B cell (primary cell): ENCODE results near the gene CCDC116. TPM values are rescaled to one million over a fixed set of nuclear protein-coding genes. Genes with fewer than 3 reads are reported as not detected.

Source experiments
- ATAC-seq: fragments of 200-7000 bp; cut with Tn5 transposase; one replicate; pipeline ENCODE4 v1.10.0; 2021; ENCODE audit warnings: low read depth, mild to moderate bottlenecking, moderate number of reproducible peaks, moderate library complexity
- CTCF ChIA-PET: fragments of 350-600 bp; sonication (Branson Sonifier 250); formaldehyde crosslinking; loops from one replicate; lab custom pipeline; 2021; ENCODE audit warnings: antibody characterized with exemption, inconsistent platforms; lab: Charles Lee
- POLR2A ChIA-PET: fragments of 350-600 bp; sonication (Branson Sonifier 250); formaldehyde crosslinking; loops from one replicate; lab custom pipeline; 2021; ENCODE audit warnings: antibody characterized with exemption; lab: Charles Lee
- DNase-seq: peaks from one replicate; pipeline ENCODE4 v3.0.0; 2013
- H2AFZ ChIP-seq: 2 replicates; pipeline ENCODE4 v1.6.1; 2012; ENCODE audit warnings: mild to moderate bottlenecking, low read depth, low read length; ENCODE audit not compliant: insufficient read depth, poor library complexity, severe bottlenecking
- H3K27ac ChIP-seq, 2 donors: 1 replicate in 1 of 2; 2 replicates in 1 of 2; pipeline ENCODE4 v1.5.1; 2012 to 2013; ENCODE audit warnings: low read length in 2 of 2, mild to moderate bottlenecking in 2 of 2, moderate library complexity in 1 of 2
- H3K27me3 ChIP-seq, 4 experiments: fragments of 200-600 bp in 1 of 4; sonication (generic) in 1 of 4; replicated peaks in 1 of 4; 1 replicate in 2 of 4; 2 replicates in 2 of 4; pipeline versions ENCODE4 v1.6.1 to v1.7.0; 2013 to 2016; ENCODE audit warnings: low read length in 3 of 4, mild to moderate bottlenecking in 2 of 4, mixed read lengths in 1 of 4, moderate library complexity in 1 of 4; ENCODE audit not compliant: insufficient read depth in 4 of 4, control insufficient read depth in 3 of 4; ENCODE audit errors: control extremely low read depth in 1 of 4
- H3K36me3 ChIP-seq, 2 experiments: replicated peaks in 1 of 2; 1 replicate in 1 of 2; 2 replicates in 1 of 2; pipeline versions ENCODE4 v1.6.1 to v1.7.1; 2013; ENCODE audit warnings: low read length in 1 of 2; ENCODE audit not compliant: insufficient read depth in 2 of 2, control insufficient read depth in 1 of 2; ENCODE audit errors: control extremely low read depth in 1 of 2, extremely low read depth in 1 of 2
- H3K4me1 ChIP-seq, 2 donors: fragments of 200-600 bp in 1 of 2; sonication (generic) in 1 of 2; 1 replicate in 1 of 2; 2 replicates in 1 of 2; pipeline versions ENCODE4 v1.5.1 to v1.6.1; 2013 to 2017; ENCODE audit warnings: low read length in 2 of 2; ENCODE audit not compliant: control insufficient read depth in 2 of 2, insufficient read depth in 2 of 2
- H3K4me2 ChIP-seq: replicated peaks from 2 replicates; pipeline ENCODE3; 2012; ENCODE audit warnings: mild to moderate bottlenecking, low read depth, low read length; ENCODE audit not compliant: poor library complexity, severe bottlenecking
- H3K4me3 ChIP-seq, 5 experiments: fragments of 200-600 bp in 1 of 5; sonication (generic) in 1 of 5; 1 replicate in 3 of 5; 2 replicates in 2 of 5; pipeline versions ENCODE4 v1.5.1 to v1.7.0; 2011 to 2016; ENCODE audit warnings: low read length in 4 of 5, mild to moderate bottlenecking in 4 of 5, low read depth in 2 of 5, control low read depth in 1 of 5, moderate library complexity in 1 of 5; ENCODE audit not compliant: insufficient read depth in 1 of 5; ENCODE audit errors: control extremely low read depth in 1 of 5, extremely low read depth in 1 of 5
- H3K79me2 ChIP-seq: fragments of 200-600 bp; sonication (generic); one replicate; pipeline ENCODE4 v1.6.0; 2016; ENCODE audit warnings: low read length; ENCODE audit not compliant: control insufficient read depth, insufficient read depth
- H3K9ac ChIP-seq: fragments of 200-600 bp; sonication (generic); 2 replicates; pipeline ENCODE4 v1.6.1; 2017; ENCODE audit warnings: mild to moderate bottlenecking, low read length, moderate library complexity
- H3K9me3 ChIP-seq, 3 donors: one replicate each; pipeline versions ENCODE4 v1.6.1 to v1.7.1; 2013; ENCODE audit warnings: low read length in 2 of 3; ENCODE audit not compliant: control insufficient read depth in 2 of 3, insufficient read depth in 1 of 3; ENCODE audit errors: control extremely low read depth in 1 of 3
- H4K20me1 ChIP-seq: 2 replicates; pipeline ENCODE4 v1.6.0; 2012; ENCODE audit warnings: mild to moderate bottlenecking, low read length; ENCODE audit not compliant: insufficient read depth, control insufficient read depth, poor library complexity, severe bottlenecking
- H3K27ac Mint-ChIP-seq: one replicate; pipeline ENCODE4 v1.8.0; 2021; ENCODE audit warnings: mixed read lengths
- H3K27me3 Mint-ChIP-seq: one replicate; pipeline ENCODE4 v1.8.0; 2021; ENCODE audit warnings: mixed read lengths
- H3K4me1 Mint-ChIP-seq: one replicate; pipeline ENCODE4 v1.8.0; 2021; ENCODE audit warnings: mixed read lengths
- H3K4me3 Mint-ChIP-seq: one replicate; pipeline ENCODE4 v1.8.0; 2021; ENCODE audit warnings: mixed read lengths
- H3K9me3 Mint-ChIP-seq: one replicate; pipeline ENCODE4 v1.8.0; 2022; ENCODE audit warnings: mixed read lengths; ENCODE audit not compliant: insufficient read depth
- CTCF ChIP-seq: fragments of 200-600 bp; IDR thresholded peaks from one replicate; pipeline ENCODE4 v1.8.0; 2022; ENCODE audit warnings: antibody characterized with exemption, mild to moderate bottlenecking
- EZH2 ChIP-seq: IDR thresholded peaks from 2 replicates; pipeline ENCODE4 v1.6.1; 2012; ENCODE audit warnings: borderline replicate concordance, low read depth, mild to moderate bottlenecking, moderate library complexity, low read length; ENCODE audit not compliant: insufficient read depth, poor library complexity, severe bottlenecking
- WGBS: methylation state at CpG from one replicate; pipeline ENCODE4 v1.1.5; 2013; ENCODE audit warnings: missing lambda C conversion rate; ENCODE audit not compliant: insufficient coverage; 5-methylcytosine and 5-hydroxymethylcytosine counted together
- intact Hi-C: fragments of 100-400 bp; cut with micrococcal nuclease; formaldehyde crosslinking; loops from one replicate; pipeline ENCODE4 v1.10.0; 2022
- polyA plus RNA-seq: library from polyadenylated mRNA; depleted of rRNA; stranded (reverse); fragments of >200 nt; gene quantifications from 2 replicates; pipeline ENCODE4 v1.2.3, GENCODE V29; 2012
- total RNA-seq, 2 donors: library from RNA; stranded (reverse); fragments of 120-200 nt in 1 of 2; gene quantifications; 1 replicate in 1 of 2; 2 replicates in 1 of 2; pipeline versions ENCODE4 v1.2.3 to v1.2.4, GENCODE V29; 2013 to 2022

CCDC116 gene
- total and polyA plus RNA-seq, 2 donors (not counting 1 experiment from before 2014, with no cell fraction given) = 0.52 to 0.55 TPM

- Histone ChIP-seq H3K9ac (no peak overlapping the region), H3K27ac (no peak overlapping the region), H3K79me2 (no peaks in the 10 kb centered on the region), H3K36me3 (no peaks in the 10 kb centered on the region), H2AFZ (no peak overlapping the region), H3K4me1 (peaks cover 6 to 15% of the 10 kb centered on the region in 2 donors), H3K27me3 (no peaks in the 10 kb centered on the region), H4K20me1 (no peaks in the 10 kb centered on the region), H3K4me3 (no peak overlapping the region), H3K4me2 (no peak overlapping the region), H3K9me3 (peaks cover 0 to 3% (median 0%) of the 10 kb centered on the region in 3 donors)
- intact Hi-C loops = loop anchor here (5.0 kb wide), 1 partner anchor 658 kb away; the partner anchor contains the start of gene THAP7
- ATAC-seq = no peak
- TF ChIP-seq CTCF = no peak
- no peak for TF ChIP-seq EZH2
- no peak for DNase-seq
- H3K27ac Mint-ChIP-seq = peak overlapping the region; percentile 43
- WGBS = 83% methylated on average over 6 of the region's 7 CpGs
- no peaks in the 10 kb centered on the region for H3K27me3 Mint-ChIP-seq
- peaks cover 12% of the 10 kb centered on the region for H3K4me1 Mint-ChIP-seq
- POLR2A ChIA-PET = no interaction called here
- CTCF ChIA-PET = interaction anchor here (1.2 to 3.1 kb wide), 4 partner anchors 13 to 293 kb away, joined by 3 to 15 read pairs (median 5); partner anchors contain the start of genes PPM1F and SDF2L1
- no peaks in the 10 kb centered on the region for H3K9me3 Mint-ChIP-seq
- peak overlapping the region; percentile 26 for H3K4me3 Mint-ChIP-seq
Measured at GRCh38 chr22:21659864-21660525, 27.4 kb downstream of the CCDC116 start.

- Histone ChIP-seq H3K4me1 (peaks cover 6 to 22% of the 10 kb centered on the region in 2 donors), H2AFZ (no peak overlapping the region)
Measured at GRCh38 chr22:21660904-21661303, 28.3 kb downstream of the CCDC116 start.

More at GRCh38 chr22:21660904-21661303, 28.3 kb downstream of the CCDC116 start:
- Mint-ChIP-seq H3K4me3 (no peak overlapping the region), H3K27me3 (no peaks in the 10 kb centered on the region), H3K9me3 (no peaks in the 10 kb centered on the region), H3K4me1 (peaks cover 18% of the 10 kb centered on the region), H3K27ac (no peak overlapping the region)
- DNase-seq (no peak), ATAC-seq (no peak)
- no peak overlapping the region for H3K27ac ChIP-seq
- H3K4me3 ChIP-seq = no peak overlapping the region
- no peaks in the 10 kb centered on the region for H3K36me3 ChIP-seq
- WGBS = 76% methylated on average over 4 of the region's 7 CpGs
- TF ChIP-seq EZH2 = no peak
- no peak for TF ChIP-seq CTCF
- peaks cover 0 to 3% (median 0%) of the 10 kb centered on the region in 3 donors for H3K9me3 ChIP-seq
- H3K9ac ChIP-seq = no peak overlapping the region
- H3K79me2 ChIP-seq = peaks cover 9% of the 10 kb centered on the region
- H3K4me2 ChIP-seq = no peak overlapping the region
- H4K20me1 ChIP-seq = no peaks in the 10 kb centered on the region
- ChIA-PET CTCF (interaction anchor here (3.1 kb wide), 1 partner anchor 14 kb away, joined by 15 read pairs; no protein-coding TSS in a partner anchor), POLR2A (no interaction called here)
- intact Hi-C loops = no loop called here
- no peaks in the 10 kb centered on the region for H3K27me3 ChIP-seq
